Suprapubic skin (tissue), 3 donors: Measurements from ENCODE around the gene RAB31.

Source experiments
- POLR2A ChIP-seq, 2 donors: fragments of 450-650 bp; IDR thresholded peaks; one replicate each; pipeline ENCODE4 v1.6.1; 2017; ENCODE audit warnings: antibody characterized with exemption in 2 of 2, mild to moderate bottlenecking in 2 of 2, moderate library complexity in 2 of 2
- TF ChIP-seq, protein P1 (sequence below), 2 donors: fragments of 200-600 bp in 1 of 2; fragments of 450-650 bp in 1 of 2; sonication (generic) in 1 of 2; IDR thresholded peaks; one replicate each; pipeline ENCODE4 v1.5.1; 2016 to 2019; ENCODE audit warnings: antibody characterized with exemption in 2 of 2, mild to moderate bottlenecking in 1 of 2, moderate library complexity in 1 of 2

DNA sequence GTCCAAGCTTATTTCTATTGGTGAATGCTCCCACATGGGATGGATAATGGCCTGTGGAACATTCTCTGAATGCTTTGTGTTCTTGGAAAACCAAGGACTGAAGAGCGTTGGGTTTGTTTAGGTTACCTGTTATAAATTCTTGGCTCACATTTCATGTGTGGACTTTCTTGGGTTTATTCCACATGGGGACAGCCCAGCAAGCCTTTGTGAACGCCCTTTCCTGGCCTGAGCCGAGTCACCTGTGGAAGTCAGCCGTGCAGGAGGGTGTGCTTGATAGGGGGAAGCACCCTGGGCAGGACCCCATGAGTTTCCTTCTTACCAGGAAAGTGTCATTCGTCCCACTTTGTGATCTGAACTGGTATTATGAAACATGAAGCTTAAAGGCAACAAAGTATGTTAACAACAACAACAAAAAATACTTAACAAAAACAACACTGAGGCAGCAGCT lies 4.1 kb downstream of the RAB31 start:
- TF ChIP-seq, protein P1, sequence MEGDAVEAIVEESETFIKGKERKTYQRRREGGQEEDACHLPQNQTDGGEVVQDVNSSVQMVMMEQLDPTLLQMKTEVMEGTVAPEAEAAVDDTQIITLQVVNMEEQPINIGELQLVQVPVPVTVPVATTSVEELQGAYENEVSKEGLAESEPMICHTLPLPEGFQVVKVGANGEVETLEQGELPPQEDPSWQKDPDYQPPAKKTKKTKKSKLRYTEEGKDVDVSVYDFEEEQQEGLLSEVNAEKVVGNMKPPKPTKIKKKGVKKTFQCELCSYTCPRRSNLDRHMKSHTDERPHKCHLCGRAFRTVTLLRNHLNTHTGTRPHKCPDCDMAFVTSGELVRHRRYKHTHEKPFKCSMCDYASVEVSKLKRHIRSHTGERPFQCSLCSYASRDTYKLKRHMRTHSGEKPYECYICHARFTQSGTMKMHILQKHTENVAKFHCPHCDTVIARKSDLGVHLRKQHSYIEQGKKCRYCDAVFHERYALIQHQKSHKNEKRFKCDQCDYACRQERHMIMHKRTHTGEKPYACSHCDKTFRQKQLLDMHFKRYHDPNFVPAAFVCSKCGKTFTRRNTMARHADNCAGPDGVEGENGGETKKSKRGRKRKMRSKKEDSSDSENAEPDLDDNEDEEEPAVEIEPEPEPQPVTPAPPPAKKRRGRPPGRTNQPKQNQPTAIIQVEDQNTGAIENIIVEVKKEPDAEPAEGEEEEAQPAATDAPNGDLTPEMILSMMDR (IDR thresholded peaks at IDR 0.05) = no peak
- no peak for TF ChIP-seq POLR2A (IDR thresholded peaks at IDR 0.05)
